22Rv1 (cell line): ENCODE measurements around the gene ATXN1.

Source experiments
- CTCF ChIP-seq: fragments of 450-650 bp; IDR thresholded peaks from 2 replicates; pipeline ENCODE4 v1.5.1; 2017; ENCODE audit warnings: mild to moderate bottlenecking
- ZFX ChIP-seq: fragments of 450-650 bp; IDR thresholded peaks from 2 replicates; pipeline ENCODE4 v1.6.1; 2017; ENCODE audit warnings: antibody characterized with exemption, borderline replicate concordance

- TF ChIP-seq CTCF: no peak
- no peak for TF ChIP-seq ZFX
These were observed 63.7 kb downstream of the ATXN1 start for GRCh38 chr6:16697437-16698161.
